ENCODE measurements around the gene CNBP.
"Not testable (repeated sequence)": the region's sequence is repeated elsewhere in the genome, so short reads cannot be mapped to it uniquely, and the experiment has no call there.

Gene CNBP

DNA sequence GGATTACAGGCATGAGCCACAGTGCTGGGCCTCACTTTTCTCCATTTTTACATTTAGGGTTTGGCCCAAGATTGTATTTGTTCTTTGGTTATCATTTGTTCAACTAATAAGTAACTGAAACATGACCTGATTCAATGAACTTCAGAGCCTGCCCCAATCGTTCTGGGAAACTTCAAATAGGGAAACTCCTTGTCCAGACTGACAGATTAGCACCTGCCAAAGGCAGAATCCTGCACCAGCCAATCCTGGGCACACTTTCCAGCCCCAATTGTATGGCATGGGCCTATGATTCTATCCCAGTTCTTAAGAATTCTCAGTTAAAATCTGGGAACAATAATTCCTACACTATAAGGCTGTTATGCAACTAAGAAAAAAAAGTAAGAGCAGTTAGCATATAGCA lies 43.8 kb downstream of the CNBP start:
- TF ChIP-seq ZFX (IDR thresholded peaks at IDR 0.05; ENCODE audit: borderline replicate concordance): no peak
- TF ChIP-seq, protein P1, sequence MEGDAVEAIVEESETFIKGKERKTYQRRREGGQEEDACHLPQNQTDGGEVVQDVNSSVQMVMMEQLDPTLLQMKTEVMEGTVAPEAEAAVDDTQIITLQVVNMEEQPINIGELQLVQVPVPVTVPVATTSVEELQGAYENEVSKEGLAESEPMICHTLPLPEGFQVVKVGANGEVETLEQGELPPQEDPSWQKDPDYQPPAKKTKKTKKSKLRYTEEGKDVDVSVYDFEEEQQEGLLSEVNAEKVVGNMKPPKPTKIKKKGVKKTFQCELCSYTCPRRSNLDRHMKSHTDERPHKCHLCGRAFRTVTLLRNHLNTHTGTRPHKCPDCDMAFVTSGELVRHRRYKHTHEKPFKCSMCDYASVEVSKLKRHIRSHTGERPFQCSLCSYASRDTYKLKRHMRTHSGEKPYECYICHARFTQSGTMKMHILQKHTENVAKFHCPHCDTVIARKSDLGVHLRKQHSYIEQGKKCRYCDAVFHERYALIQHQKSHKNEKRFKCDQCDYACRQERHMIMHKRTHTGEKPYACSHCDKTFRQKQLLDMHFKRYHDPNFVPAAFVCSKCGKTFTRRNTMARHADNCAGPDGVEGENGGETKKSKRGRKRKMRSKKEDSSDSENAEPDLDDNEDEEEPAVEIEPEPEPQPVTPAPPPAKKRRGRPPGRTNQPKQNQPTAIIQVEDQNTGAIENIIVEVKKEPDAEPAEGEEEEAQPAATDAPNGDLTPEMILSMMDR (IDR thresholded peaks at IDR 0.05): no peak
- H3K27ac ChIP-seq: no peak overlapping the region

DNA sequence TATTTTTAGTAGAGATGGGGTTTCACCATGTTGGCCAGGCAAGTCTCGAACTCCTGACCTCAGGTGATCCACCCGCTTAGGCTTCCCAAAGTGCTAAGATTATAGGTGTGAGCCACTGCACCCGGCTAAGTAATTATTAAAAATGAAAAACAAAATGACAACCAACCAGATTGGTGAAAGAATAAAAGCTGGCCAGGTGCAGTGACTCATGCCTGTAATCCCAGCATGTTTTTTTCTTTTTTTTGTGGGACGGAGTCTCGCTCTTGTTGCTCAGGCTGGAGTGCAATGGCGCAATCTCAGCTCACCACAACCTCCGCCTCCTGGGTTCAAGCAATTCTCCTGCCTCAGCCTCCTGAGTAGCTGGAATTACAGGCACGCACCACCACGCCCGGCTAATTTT lies 47.4 kb downstream of the CNBP start:
- not testable (repeated sequence) for H3K27ac ChIP-seq

DNA sequence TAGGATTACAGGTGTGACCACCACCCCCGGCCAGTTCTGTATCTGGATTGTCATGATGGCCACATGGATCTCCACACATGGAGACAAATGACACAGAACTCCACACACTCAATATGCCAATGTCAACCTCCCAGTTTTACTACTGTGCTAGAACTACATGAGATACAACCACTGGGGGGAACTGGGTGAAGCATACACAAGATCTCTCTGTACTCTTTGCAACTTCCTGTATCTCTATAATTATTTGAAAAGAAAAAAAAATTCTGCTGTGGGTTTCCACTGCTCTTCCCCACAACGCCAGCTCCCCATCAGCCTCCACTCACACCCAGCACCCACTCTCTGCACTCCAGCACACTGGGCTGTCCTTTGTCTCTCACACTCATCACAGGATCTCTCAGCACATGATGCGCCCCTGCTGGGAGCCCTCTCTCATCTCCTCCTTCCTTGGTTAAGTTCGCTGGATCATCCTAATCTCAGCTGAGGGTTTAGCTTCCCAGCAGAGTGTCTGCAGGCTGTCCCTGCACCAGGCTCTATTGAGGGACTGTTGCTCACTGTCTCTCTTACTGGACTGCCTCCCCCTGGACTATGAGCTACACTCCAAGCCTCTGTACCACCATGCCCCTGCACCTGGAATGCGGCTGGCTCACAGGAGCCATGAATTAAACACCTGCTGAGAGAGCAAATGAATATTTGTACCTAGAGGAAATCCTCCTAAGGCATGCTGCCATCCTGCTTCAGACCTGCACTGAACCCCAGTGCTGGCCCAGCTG lies 51.4 kb downstream of the CNBP start:
- no peak overlapping the region for H3K27ac ChIP-seq
- TF ChIP-seq, protein P1 (IDR thresholded peaks at IDR 0.05): no peak
- no peak for TF ChIP-seq ZFX (IDR thresholded peaks at IDR 0.05; ENCODE audit: borderline replicate concordance)

DNA sequence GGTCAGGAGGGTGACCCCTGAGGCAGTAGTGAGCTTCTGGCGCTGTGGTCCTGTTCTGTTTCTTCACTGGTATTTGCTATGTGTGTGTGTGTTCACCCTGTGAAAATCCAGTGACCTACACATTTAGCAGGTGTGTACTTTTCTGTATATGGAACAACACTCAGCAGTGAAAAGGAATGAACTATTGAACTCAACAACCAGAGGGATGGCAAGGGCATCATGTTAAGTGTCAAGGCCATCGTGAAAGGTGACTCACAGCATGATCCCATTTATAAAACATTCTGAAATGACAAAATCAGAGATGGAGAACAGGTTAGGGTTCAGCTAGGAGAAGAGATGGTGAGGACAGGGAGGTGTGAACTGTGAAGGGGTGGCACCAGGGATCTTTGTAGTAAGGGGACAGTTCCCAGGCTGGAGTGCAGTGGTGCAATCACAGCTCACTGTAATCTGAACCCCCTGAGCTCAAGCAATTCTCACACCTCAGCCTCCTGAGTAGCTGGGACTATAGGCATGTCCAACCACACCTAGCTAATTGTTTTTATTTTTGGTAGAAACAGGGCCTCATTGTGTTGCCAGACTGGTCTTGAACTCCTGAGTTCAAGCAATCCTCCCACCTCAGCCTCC lies 52.1 kb downstream of the CNBP start:
- no peak overlapping the region for H3K27ac ChIP-seq
- TF ChIP-seq, protein P1 (IDR thresholded peaks at IDR 0.05): no peak
- TF ChIP-seq ZFX (IDR thresholded peaks at IDR 0.05; ENCODE audit: borderline replicate concordance): no peak

DNA sequence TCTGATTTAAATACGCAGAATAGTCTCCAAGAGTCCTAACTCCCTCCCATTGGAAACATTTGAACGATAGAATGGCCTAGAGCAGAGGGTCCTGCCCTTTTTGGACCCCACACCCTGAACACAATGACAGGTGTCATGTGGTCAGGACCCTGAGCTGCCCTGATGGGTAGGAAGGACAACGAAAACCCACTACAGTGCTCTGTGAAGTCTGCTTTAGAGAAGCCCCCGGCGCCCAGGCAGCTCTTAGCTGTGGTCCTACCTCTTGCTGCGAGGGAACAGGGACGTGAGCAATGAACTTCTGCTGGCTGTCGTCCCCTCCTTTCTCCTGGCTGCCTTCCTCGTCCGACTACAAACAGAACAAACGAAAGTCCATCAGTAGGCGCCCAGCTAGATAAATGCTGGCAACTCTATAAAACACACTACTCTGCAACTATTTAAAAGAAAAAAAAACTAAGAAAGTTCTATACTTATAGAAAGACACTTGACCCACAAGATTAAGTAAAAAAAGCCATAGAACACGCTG lies 53.3 kb downstream of the CNBP start:
- H3K27ac ChIP-seq: no peak overlapping the region
- no peak for TF ChIP-seq ZFX (IDR thresholded peaks at IDR 0.05; ENCODE audit: borderline replicate concordance)
- TF ChIP-seq, protein P1 (IDR thresholded peaks at IDR 0.05): no peak

DNA sequence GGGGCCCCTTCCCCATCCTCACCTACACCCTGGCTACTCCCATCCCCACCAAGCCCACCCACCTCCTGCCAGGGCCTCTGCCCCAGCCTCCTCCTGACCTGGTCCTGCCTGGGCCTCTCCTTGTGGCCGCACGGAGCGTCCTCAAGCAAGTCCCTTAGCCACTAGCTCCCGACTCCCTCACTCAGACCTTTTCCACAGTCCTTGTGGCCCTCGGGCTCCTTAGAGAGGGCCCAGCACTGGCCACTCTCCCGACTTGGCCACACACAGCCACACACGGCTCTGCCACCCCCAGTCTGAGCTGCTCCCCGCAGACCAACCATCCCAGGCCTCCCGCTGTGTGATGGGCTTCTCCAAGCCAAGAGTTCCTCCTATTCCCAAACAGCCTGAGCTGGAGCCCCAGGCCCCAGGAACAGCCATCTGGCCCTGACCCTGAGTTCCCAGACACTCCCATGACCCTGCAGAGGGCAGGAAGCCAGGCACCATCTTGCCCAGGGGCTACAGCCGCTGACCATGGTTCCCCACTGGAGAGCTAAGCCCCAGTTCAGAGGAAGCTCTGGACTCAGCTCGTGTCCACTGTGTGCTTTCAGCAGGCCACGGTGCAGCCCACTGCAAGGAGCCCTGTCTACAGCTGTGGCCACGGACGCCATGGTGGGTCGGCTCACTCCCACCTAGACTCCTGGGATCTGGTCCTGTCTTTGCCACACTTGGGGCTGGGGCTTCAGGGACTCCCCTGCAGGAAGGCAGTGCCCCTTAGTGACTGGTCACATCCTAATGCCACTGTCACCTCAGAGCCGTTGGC lies 55.1 kb downstream of the CNBP start:
- no peak overlapping the region for H3K27ac ChIP-seq
- TF ChIP-seq, protein P1 (IDR thresholded peaks at IDR 0.05): no peak
- no peak for TF ChIP-seq ZFX (IDR thresholded peaks at IDR 0.05; ENCODE audit: borderline replicate concordance)

DNA sequence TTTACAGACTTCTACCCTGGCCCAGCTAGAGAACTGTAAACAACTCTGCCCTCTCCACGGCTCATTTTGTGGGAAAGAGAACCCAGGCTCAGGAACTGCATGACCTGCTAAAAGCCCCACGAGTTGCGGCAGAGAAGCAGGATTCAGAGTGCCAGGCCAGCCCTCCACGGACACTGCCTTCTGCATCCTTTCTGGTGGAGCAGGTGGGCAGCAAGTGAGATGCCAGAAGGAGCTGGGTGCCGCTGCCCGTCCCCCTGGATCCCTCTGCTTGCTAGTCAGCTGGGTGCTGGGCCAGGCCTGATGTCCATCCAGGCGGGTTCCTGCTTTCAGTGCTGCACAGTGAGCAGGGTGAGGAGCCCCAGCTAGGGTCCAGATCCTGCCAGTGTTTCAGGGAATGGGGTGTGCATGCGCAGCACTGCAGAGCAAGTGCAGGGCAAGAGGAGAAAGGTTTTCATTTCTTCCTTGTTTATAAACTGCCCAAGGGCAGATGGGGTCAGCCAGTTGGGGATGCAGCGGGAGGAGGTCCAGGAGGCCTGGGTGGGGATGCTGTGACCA lies 56.9 kb downstream of the CNBP start:
- H3K27ac ChIP-seq: no peak overlapping the region
- TF ChIP-seq, protein P1 (IDR thresholded peaks at IDR 0.05): no peak
- TF ChIP-seq ZFX (IDR thresholded peaks at IDR 0.05; ENCODE audit: borderline replicate concordance): no peak
